Embryonic facial prominence (tissue), 1 donor: ENCODE data around the gene SPTLC3.

Experiments used
- DNase-seq: peaks from one replicate; pipeline ENCODE4 v3.0.0-alpha.2; 2016; ENCODE audit errors: extremely low spot score

Gene SPTLC3

DNA sequence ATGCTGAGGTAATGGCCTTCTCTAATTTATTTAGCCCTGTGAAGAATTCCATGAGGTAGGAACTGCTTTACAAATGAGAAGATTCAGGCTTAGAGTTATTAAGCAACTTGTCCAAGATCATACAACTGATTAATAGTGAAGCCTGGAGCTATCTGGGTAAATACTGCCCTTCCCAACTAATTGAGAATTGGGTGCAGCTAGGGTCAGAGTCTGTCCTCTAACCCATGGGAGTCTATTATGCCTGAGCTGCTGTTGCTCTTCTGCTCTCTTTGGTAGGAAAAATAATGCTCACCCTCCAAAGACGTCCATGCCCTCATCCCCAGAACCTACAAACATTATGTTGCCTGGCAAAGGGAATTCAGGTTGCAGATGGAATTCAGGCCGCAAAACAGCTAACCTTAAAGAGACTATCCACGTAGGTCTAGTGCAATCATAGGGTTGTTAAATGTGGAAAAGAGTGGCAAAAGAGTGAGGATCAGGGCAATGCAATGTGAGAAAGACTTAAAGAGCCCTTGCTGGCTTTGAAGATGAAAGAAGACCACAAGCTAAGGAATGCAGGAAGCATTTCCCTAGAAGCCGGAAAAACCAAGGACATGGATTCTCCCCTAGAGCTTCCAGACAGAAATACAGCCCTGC, 90.1 kb downstream of the SPTLC3 start:
- DNase-seq, result no peak

DNA sequence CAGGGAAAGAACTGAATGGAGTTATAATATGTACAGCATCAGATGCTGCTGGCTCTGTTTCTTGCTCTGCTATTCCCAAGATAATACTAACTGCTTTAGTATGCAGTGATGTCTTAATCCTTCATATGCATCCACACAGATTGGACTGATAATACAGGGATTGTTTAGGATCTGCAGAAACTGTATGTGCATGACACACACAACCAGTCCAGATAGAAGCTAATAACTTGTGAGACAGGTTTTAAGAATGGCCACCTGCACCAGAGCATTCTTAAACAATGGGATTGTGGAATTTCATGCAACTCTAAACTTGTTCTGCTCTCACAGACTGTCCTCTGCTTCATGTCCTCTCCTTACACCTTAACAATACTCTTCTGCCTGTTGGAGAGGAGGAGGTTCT, 90.9 kb downstream of the SPTLC3 start:
- DNase-seq, result no peak

DNA sequence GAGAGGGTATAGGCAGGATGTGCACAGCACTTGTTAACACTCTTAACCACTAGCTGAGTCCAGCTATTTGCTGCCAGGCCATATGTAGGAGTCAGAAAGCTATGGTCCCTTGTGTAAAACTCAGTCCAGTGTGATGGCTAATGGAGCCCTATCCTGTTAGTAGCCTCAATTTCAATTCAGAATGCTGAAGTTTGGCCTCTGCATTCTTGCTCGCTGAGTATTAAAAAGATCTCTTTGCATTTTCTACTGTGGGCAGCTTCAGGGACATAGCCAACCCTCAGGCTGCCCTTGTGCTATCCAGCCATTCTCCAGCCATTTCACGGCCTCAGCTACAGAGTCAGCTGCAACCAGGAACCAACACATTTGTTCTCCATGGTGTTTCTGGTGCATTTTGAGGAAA, 92.5 kb downstream of the SPTLC3 start:
- DNase-seq, result no peak

DNA sequence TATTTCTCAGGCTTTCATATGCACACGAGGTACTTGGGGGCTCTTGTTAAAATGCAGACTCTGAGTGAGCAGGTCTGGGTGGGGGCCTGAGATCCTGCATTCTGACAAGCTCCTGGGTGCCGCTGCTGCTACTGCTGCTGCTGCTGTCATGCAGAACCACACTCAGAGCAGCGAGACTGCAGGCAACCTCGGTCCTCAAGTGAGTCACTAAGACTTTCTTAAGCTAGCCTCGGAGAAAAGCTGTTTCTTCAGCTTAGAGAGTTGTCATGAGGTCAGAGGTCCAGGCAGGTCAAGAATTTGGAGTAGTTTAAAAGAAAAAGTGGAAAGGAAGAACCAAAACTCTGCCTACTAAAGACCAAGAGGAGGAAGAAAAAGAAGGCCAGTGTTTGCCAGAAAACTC, 92.9 kb downstream of the SPTLC3 start:
- no peak for DNase-seq

DNA sequence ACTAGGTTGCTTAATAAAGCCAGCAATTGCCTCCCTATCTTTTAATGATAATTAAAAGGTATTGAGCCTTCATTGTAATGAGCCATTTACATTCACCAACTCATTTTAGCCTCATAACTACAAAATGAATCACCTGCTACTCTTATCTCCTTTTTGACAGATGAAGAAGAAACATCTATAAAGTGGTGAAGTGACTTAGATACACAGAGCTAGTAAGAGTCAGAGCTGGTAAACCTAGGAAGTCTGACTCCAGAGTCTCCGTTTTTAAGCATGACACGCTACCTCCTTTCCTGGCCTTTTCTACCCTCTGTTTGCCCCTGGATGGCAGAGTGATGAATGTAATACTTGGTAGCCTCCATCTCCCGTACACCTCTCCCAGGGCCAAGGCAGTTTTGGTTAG, 93.5 kb downstream of the SPTLC3 start:
- DNase-seq, result no peak

DNA sequence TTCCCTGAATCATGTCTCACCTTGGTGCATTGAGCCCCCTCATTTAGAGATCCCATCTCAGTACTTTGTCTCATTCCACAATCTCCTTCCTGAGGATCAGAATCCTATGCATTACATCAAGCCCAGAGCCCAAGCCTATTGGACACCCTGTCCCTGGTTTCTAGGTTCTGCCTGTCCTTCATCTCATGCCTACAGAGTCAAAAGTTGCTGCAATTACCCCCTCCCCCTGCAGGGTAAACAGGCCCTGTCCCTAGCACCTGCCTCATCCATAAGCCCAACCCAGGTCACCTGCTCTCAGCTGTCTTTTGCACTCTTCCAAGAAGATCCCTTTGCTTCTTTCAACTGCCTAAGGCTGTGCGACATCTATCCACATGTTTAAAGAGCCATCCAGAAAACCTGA, 93.9 kb downstream of the SPTLC3 start:
- DNase-seq, result no peak

DNA sequence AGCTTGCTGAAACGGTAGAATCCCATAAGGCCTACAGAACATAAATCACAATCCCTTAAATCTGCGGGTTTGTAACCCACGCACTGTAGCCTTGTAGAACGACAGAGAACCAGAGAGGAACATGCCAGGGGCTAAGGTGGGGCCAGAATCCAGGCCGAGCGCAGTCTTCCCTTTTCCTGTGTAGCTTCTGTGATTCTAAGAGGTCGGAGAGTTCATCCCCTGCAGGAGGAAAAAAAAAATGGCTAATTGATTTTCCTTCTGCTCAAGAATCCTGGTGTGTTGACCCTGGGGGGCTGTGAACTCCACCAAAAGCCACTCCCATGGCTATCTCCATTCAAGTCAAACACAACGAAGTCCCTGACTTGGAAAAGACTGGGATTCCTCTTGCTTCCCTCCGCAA, 96.3 kb downstream of the SPTLC3 start:
- no peak for DNase-seq

DNA sequence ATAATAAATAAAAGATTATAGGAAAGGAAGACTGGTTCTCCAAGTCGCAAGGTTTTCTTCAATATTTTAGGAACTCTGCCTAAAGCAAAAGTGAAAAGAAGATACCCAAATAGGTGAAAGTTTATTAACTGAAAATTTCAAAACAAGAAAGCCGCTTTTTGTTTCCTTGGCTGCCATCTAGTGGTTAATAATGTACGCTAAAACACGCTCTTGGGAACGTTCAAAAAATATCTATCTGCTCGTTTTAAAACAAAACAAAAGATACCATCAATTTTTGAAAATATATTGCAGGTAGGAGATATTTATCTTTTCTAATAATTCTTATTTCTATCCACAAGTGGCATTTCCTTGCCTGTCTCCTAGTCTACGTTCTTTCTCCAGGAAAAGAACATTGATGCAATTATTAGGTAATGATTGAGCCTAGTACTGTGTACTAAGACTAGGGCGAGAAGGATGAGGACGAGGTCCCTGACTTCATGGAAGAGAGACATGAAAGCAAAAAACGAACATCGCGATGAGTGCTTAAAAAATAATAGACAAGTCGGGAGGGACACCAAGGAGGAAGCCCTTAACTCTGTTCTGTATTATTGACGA, 97.2 kb downstream of the SPTLC3 start:
- DNase-seq, result peak; percentile 21

DNA sequence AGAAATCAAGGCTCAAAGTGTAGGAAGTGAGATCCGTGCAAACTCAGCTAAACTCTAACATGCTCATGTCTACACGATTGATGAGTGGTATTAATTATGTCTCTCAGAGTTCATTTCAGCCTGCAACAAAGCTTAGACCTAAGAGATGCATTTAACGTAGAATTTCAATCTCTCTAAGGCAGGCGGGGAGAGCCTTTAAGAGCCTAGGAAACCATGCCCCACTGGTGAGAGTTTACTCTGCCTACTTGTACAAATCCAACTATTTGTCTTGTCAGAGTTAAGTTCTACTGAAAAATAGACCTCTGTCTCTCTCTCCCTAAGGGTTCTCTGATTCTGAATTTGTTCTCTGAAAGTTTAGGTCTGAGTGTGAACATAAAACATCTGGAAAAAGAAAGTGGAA, 100.9 kb downstream of the SPTLC3 start:
- DNase-seq, result no peak

DNA sequence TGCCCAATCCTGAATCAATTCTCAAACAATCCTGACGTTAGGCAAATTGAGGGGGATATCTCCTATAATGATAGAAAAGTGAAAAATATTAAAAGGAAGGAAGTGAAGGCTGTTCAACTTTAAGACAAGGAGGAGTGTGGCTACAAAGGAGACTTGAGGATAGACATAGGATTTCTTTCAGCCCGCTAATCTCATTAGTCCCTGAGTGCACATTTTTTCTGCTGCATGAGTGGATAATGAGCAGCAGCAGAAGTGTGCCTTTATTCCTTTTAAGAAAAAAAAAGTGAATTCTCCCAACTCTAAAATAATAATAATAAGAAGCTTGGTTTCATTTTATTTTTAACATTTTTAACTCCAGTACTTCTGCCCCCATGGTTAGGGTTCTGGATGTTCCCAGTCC, 102.0 kb downstream of the SPTLC3 start:
- no peak for DNase-seq

DNA sequence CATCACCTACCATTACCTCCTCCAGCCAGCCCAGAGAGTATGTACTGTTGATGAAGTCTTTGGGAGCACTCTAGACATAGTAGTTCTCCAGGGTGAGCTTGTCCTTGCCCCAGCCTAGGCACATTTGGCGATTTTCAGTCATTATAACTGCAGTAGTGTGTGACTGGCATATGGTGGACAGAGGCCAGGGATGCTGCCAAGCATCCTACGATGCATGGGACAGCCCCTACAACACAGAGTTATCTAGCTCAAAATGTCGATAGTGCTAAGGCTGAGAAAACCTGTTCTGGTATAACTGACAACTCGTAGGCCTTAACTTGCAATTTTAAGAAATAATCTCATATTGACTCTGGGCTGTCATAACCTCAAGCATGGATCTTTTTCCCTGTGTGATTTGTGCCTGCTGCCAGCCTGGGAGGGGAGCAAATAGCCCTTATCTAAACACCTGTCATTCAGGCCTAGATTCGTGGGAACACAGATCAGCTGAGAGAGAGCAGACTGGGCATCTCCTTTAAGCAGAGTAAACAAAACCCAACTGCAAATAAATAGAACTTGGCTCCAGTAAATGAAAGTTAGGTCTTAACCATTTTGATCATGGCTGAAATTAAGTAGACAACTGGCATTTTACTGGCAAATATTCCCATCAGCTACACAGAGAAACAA, 102.6 kb downstream of the SPTLC3 start:
- DNase-seq, result no peak

DNA sequence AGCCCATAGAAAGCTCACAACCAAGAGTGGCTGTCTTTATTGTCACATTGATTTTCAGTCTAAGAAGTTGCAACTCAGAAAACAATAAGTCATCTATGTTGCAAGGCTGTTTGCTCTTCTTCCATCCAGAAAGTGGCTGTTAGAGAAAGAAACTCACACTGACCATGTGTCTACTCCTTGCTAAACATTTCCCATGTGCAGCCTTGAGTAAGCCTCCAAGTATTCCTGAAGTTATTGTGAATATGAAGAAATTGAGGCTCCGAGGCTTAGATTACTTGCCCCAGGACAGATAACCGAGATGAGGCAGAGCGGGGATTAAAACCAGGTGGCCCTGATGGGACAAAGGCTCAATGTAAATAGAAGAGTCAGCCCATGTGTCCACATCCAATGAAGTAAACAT, 105.0 kb downstream of the SPTLC3 start:
- DNase-seq, result no peak

DNA sequence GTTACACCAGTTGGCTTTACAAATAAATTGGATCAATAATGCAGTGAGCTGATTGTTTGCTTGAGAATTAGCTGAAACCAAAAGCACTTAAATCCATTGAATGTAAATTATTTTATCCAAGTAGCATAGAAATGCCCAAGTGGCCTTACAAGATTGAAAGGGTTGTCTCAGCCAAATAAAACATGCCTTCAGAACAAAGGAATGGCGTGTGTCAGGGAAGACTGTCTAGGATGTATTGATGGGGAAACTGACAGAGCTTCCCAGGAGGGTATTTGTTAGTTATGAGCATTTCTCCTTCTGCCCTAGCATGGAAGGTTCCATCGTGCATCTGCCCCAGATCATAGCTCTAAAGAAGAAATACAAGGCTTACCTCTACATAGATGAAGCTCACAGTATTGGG, 108.4 kb downstream of the SPTLC3 start:
- DNase-seq, result no peak

DNA sequence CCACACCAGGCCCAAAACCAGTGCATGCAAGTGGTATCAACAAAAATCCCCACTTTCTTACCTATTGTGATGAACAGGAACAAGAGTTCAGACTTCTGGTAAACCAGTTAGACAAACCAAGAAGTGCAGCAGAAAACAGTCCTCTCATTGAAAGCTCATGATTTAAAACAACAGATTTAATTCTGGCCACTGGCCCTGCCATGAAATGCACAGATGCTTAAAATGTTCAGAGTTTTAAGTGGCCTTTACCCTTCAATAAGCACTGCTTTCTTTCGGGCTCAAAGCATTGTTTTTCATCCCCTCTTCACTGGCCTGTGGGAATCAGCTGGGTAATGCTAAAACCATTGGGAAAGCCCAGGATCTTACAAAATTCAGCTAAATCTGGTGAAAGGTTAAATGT, 109.9 kb downstream of the SPTLC3 start:
- no peak for DNase-seq

DNA sequence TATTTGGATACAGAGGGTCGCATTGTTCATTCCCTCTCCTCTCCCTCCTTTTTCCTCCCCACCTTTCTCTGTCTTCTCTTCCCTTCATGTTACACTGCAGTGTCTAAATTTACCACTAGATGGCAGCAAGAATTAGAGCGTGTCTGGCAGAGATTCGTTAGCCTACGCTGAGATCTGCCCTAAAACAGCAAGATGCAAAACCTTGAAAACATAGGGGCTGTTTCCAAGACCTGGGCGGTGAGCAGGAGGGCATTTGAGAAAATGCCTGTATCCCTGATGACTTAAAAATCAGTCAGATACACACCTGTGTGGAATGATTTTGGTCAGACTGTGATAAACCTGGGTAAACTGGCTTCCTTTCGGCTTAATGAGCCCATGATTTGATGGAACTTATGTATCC, 110.8 kb downstream of the SPTLC3 start:
- peak; percentile 72 for DNase-seq

DNA sequence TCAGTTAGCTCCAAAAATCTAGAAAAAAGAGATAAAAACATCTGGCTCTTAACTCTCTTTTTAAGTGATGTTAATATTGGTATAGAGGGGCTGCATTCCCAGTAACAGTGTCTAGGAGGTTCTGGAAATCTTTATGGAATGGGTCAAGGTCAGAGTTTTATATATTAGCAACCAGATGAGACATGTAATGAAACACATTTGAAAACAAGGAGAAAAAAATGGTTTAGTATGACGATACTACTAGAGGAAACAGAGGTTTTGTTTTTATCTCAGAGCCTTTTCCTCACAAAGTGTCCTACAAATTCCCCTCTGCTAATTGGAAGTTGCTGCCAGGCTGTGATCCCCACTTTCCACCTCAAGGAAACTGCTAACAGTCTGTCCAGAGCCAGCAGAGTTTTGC, 111.7 kb downstream of the SPTLC3 start:
- no peak for DNase-seq

DNA sequence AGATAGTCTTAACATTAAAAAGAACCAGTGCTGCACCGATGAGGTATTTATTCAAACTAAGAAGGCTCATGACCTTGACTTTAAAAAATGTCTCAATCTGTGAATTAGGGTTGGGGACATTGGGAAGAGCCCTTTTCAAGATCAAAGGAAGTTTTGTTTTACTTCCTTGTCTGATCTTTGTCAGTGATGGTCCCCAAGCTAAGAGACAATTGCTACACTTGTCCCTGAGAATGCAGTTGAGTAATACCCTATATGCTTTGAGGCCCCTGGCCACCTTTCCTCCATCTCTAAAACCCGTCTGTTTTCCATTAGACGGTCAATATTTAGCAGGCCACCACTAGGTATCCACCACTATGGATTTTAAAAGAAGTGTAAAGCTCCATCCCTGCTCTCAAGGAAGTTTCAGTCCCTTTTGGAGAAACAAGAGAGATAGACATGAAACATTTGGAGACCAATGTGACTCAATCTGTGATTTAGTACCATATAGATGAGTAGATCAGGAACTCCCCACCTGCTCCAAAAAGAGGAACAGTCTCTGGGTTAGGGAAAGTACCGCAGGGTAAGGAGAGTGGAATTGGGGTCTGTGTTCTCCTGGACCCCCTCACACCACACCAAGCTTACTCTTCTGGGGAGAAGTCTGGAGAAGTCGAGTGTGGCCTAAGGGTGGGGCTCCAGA, 113.2 kb downstream of the SPTLC3 start:
- no peak for DNase-seq

DNA sequence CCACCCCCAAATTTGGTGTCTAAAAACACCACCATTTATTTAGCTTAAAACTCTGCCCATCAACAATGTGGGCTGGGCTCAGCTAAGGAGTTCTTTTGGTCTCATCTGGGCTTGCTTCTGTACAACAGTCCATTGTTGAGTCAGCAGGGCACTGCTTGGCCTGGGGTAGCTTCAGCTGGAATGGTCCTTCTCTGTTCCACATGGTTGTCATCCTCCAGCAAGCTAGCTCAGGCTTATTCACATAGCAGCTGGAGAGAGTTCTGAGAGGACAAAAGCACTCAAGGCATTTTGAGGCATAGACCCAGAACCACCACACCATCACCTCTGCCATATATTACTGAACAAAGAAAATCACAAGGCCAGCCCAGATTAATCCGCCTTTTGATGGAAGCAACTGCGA, 116.7 kb downstream of the SPTLC3 start:
- no peak for DNase-seq

DNA sequence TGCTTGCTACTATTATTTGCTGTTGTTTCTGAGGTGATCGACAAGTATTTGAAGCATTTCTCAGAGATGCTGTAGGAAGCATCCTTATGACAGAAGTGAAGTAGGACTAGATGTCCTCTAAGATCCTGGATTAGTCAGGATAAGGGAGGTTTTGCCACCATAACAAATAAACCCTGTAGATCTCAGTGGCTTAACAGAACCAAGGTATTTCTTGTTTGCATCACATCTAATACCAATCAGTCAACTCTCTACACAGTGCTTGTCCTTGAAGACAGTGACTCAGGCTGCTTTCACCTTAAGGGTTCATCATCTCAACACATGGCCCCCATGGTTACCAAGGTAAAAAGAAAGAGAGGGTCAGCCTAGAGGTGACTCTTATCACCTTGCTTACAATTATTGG, 119.4 kb downstream of the SPTLC3 start:
- DNase-seq, result no peak

DNA sequence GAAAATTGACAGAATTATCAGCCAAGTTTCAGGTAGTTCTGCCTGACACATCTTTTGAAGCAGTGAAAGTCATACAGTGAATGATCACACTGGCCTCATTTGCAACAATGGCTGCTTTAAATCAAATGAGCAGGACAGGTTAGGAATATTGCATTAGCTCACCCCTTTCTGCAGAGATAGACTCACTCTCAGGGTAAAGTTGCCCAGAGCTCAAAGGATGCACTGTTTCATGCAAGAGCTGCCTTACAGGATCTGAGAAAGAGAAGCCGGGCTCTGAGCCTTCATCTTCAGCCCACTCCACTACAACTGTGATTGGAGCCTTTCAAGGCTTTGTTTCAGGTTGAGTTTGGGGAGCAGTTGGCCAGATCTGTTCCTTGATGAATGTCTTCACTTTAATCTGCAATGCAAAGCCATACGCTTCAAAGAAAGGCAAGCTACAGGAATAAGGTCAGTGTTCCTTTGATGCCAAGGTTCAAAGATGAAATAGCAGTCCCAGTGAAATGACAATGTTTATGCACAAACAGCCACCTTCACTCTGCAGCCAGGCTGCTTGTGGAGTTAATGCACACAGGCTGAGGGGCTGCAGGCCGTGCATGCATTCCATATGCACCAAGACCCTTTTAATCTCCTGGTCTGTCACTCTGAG, 121.4 kb downstream of the SPTLC3 start:
- no peak for DNase-seq

DNA sequence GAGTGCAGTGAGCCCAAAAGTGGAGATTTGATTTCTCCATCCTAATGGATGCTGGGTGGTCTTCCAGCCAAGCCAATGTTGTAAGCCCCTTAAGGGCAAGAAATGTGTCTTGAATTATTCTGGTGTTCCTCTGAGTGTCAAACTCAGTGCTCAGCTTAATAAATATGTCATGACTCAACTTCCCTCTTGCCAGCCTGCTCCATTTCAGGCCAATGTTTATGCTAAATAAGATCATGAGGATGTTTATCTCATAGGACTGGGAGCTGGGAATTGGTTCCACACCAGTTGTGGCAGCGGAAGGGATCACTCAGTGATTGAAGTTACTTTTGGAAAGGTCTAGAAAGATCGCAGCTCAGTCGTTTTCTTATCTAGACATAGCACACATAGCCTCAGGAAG, 121.9 kb downstream of the SPTLC3 start:
- no peak for DNase-seq

DNA sequence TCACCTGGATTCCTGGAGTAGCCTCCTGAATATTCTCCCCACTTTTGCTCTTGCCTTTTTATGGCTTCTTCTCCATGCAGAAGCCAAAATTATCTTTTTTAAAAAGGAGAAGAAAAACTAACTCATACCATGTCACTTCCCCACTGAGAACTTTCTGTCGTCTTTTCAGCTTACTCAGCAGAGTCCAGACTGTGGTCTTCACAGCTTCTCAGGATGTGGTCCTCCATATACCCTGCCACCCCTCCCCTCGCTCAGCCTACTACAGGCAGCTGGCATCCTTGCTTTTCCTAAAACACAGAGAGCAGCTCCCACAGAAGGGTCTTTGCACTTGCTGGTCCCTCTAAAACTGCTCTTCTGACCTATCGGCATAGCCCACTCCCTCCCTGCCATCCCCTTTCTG, 122.9 kb downstream of the SPTLC3 start:
- DNase-seq, result no peak
